Liver (tissue), 9 donors: Measurements from ENCODE around the gene MCM9. TPM values are rescaled to one million over a fixed set of nuclear protein-coding genes. Genes with fewer than 3 reads are reported as not detected.
A peak's percentile ranks its signal among the peaks of the same experiment; 100 is the strongest.

Source experiments
- DNase-seq: peaks from one replicate; pipeline ENCODE4 v3.0.0-alpha.2; 2017; ENCODE audit warnings: low spot score
- H3K27ac ChIP-seq, 2 donors: one replicate each; pipeline ENCODE4 v1.7.0; 2013; ENCODE audit warnings: inconsistent platforms in 2 of 2, low read length in 2 of 2, control low read depth in 1 of 2, low read depth in 1 of 2, mild to moderate bottlenecking in 1 of 2
- H3K27me3 ChIP-seq, 4 donors: one replicate each; pipeline versions ENCODE4 v1.6.1 to v1.7.0; 2013; ENCODE audit warnings: low read length in 3 of 4, inconsistent platforms in 1 of 4, mild to moderate bottlenecking in 1 of 4, moderate library complexity in 1 of 4; ENCODE audit not compliant: control insufficient read depth in 4 of 4, insufficient read depth in 4 of 4
- H3K36me3 ChIP-seq, 4 donors: one replicate each; pipeline versions ENCODE4 v1.6.1 to v1.7.0; 2013; ENCODE audit warnings: low read length in 3 of 4, mild to moderate bottlenecking in 3 of 4, low read depth in 1 of 4, moderate library complexity in 1 of 4; ENCODE audit not compliant: control insufficient read depth in 4 of 4, insufficient read depth in 3 of 4
- H3K4me1 ChIP-seq, 4 donors: one replicate each; pipeline versions ENCODE4 v1.6.1 to v1.7.0; 2013; ENCODE audit warnings: low read length in 3 of 4, mild to moderate bottlenecking in 3 of 4, moderate library complexity in 1 of 4; ENCODE audit not compliant: control insufficient read depth in 4 of 4, insufficient read depth in 4 of 4
- H3K4me3 ChIP-seq, 3 donors: one replicate each; pipeline versions ENCODE4 v1.6.1 to v1.7.0; 2013; ENCODE audit warnings: low read length in 3 of 3, control low read depth in 1 of 3, low read depth in 1 of 3, mild to moderate bottlenecking in 1 of 3
- H3K9ac ChIP-seq, 2 donors: one replicate each; pipeline ENCODE4 v1.7.0; 2013; ENCODE audit warnings: low read length in 2 of 2, mild to moderate bottlenecking in 2 of 2, moderate library complexity in 2 of 2, control low read depth in 1 of 2, low read depth in 1 of 2
- H3K9me3 ChIP-seq, 4 donors: one replicate each; pipeline versions ENCODE4 v1.6.1 to v1.7.0; 2013; ENCODE audit warnings: low read length in 3 of 4; ENCODE audit not compliant: control insufficient read depth in 4 of 4
- ATF3 ChIP-seq: IDR thresholded peaks from 2 replicates; pipeline ENCODE4 v1.6.1; 2016; ENCODE audit warnings: antibody characterized with exemption
- CTCF ChIP-seq: fragments of 150-350 bp; IDR thresholded peaks from 2 replicates; pipeline ENCODE4 v1.5.1; 2017; ENCODE audit warnings: improper control_type of control experiment, low read depth, low read length; ENCODE audit not compliant: missing input control
- EGR1 ChIP-seq, 2 donors: IDR thresholded peaks; 2 replicates each; pipeline ENCODE4 v1.6.1; 2016 to 2018; ENCODE audit warnings: antibody characterized with exemption in 2 of 2, low read depth in 2 of 2
- FOXA1 ChIP-seq: IDR thresholded peaks from 2 replicates; pipeline ENCODE4 v1.6.1; 2016; ENCODE audit warnings: antibody characterized with exemption
- FOXA2 ChIP-seq: IDR thresholded peaks from 2 replicates; pipeline ENCODE4 v1.6.1; 2016; ENCODE audit warnings: antibody characterized with exemption
- GABPA ChIP-seq, 2 donors: IDR thresholded peaks in 1 of 2; conservative IDR thresholded peaks in 1 of 2; 2 replicates each; pipeline ENCODE4 v1.6.1; 2016; ENCODE audit warnings: antibody characterized with exemption in 2 of 2, mild to moderate bottlenecking in 1 of 2, moderate library complexity in 1 of 2
- HNF4A ChIP-seq, 2 donors: conservative IDR thresholded peaks; 2 replicates each; pipeline ENCODE4 v1.6.1; 2016; ENCODE audit warnings: antibody characterized with exemption in 2 of 2, mild to moderate bottlenecking in 2 of 2
- HNF4G ChIP-seq: IDR thresholded peaks from 2 replicates; pipeline ENCODE4 v1.6.1; 2016; ENCODE audit warnings: antibody characterized with exemption
- JUND ChIP-seq, 2 donors: IDR thresholded peaks; 2 replicates each; pipeline ENCODE4 v1.6.1; 2016; ENCODE audit warnings: antibody characterized with exemption in 2 of 2
- MAX ChIP-seq: IDR thresholded peaks from 2 replicates; pipeline ENCODE4 v1.6.1; 2016; ENCODE audit warnings: antibody characterized with exemption
- NR2F2 ChIP-seq: IDR thresholded peaks from 2 replicates; pipeline ENCODE4 v1.6.1; 2016; ENCODE audit warnings: antibody characterized with exemption
- RAD21 ChIP-seq, 2 donors: IDR thresholded peaks; 2 replicates each; pipeline ENCODE4 v1.6.1; 2016; ENCODE audit warnings: antibody characterized with exemption in 2 of 2, mild to moderate bottlenecking in 2 of 2
- REST ChIP-seq: IDR thresholded peaks from 2 replicates; pipeline ENCODE4 v1.6.1; 2016; ENCODE audit warnings: antibody characterized with exemption, mild to moderate bottlenecking
- RXRA ChIP-seq, 2 donors: IDR thresholded peaks; 2 replicates each; pipeline ENCODE4 v1.6.1; 2017 to 2018; ENCODE audit warnings: antibody characterized with exemption in 2 of 2, mild to moderate bottlenecking in 1 of 2
- SP1 ChIP-seq: IDR thresholded peaks from 2 replicates; pipeline ENCODE4 v1.6.1; 2018; ENCODE audit warnings: antibody characterized with exemption, mild to moderate bottlenecking
- TAF1 ChIP-seq: conservative IDR thresholded peaks from 2 replicates; pipeline ENCODE4 v1.6.1; 2016; ENCODE audit warnings: antibody characterized with exemption, mild to moderate bottlenecking
- YY1 ChIP-seq: IDR thresholded peaks from 2 replicates; pipeline ENCODE4 v1.6.1; 2016; ENCODE audit warnings: antibody characterized with exemption, mild to moderate bottlenecking
- WGBS: extraction: QIAGEN DNeasy Blood & Tissue Kit; methylation state at CpG from one replicate; pipeline ENCODE4 v1.1.7; 2013; 5-methylcytosine and 5-hydroxymethylcytosine counted together
- polyA plus RNA-seq, 2 donors: library from polyadenylated mRNA; stranded (reverse) in 1 of 2; unstranded in 1 of 2; fragments of 200-250 nt in 1 of 2; fragments of >200 nt in 1 of 2; fragmentation: Nextera tagmentation in 1 of 2; extraction: Ambion mirVana in 1 of 2; gene quantifications; one replicate each; pipeline versions ENCODE4 v1.2.1 to v1.2.3, GENCODE V29; 2013 to 2015
- total RNA-seq, 2 donors: library from RNA; depleted of rRNA; stranded (reverse); fragments of >200 nt; gene quantifications; one replicate each; pipeline ENCODE4 v1.2.3, GENCODE V29; 2014
- TF ChIP-seq, protein P1 (sequence below): IDR thresholded peaks from 2 replicates; pipeline ENCODE4 v1.6.1; 2016; ENCODE audit warnings: antibody characterized with exemption
- donor health status: healthy.
- donor health status: healthy.
- donor health status: healthy.
- donor health status: healthy.
- donor health status: healthy.

MCM9 gene
- total and polyA plus RNA-seq, 4 donors: 3.6 to 17.4 (median 8.7) TPM

DNA sequence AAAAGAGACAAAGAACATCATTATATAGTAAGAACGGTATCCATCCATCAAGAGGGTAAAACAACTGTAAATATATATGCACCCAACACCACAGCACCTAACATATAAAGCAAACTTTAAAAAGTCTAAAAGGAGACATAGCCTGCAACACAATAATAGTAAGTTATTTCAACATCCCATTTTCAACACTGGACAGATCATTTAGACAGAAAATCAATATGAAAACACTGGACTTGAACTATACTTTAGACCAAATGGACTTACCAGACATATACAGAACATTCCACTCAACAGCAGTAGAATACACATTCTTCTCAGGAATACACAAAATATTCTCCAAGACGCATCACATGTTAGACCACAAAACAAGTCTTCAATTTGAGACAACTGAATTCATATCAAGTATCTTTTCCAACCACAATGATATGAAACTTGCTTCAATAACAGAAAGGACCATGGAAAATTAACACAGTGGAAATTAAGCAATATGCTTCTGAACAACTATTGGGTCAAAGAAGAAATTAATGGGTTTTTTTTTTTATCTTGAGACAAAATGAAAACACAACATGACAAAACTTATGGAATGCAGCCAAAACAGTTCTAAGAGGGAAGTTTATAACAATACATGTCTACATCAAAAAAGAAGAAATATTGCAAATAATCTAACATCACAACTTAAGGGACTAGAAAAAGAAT is 64.9 kb downstream of the MCM9 start:
- no peaks in the 10 kb centered on the region for H3K36me3 ChIP-seq
- 96% methylated on average over 2 of the region's 2 CpGs for WGBS
- no peak overlapping the region for H3K9ac ChIP-seq
- no peak for DNase-seq
- no peaks in the 10 kb centered on the region for H3K4me1 ChIP-seq
- H3K9me3 ChIP-seq: no peaks in the 10 kb centered on the region
- H3K27ac ChIP-seq: no peak overlapping the region
- no peak overlapping the region for H3K4me3 ChIP-seq
- H3K27me3 ChIP-seq: no peaks in the 10 kb centered on the region
- TF ChIP-seq EGR1 (IDR thresholded peaks at IDR 0.05; ENCODE audit: low read depth in 2 of 2): no peak
- TF ChIP-seq SP1: peak; percentile 13
- TF ChIP-seq CTCF: no peak
- TF ChIP-seq ATF3: no peak
- TF ChIP-seq GABPA (IDR thresholded peaks at IDR 0.05 in 1 of 2, conservative IDR thresholded peaks at IDR 0.05 in 1 of 2): no peak
- TF ChIP-seq YY1: no peak
- no peak for TF ChIP-seq FOXA2
- peak; percentile 77 to 92 for TF ChIP-seq HNF4A (conservative IDR thresholded peaks at IDR 0.05)
- peak; percentile 32 for TF ChIP-seq HNF4G
- no peak for TF ChIP-seq JUND (IDR thresholded peaks at IDR 0.05)
- no peak for TF ChIP-seq MAX
- TF ChIP-seq RAD21 (IDR thresholded peaks at IDR 0.05): no peak
- TF ChIP-seq RXRA (IDR thresholded peaks at IDR 0.05): peak in 1 of 2 donors; percentile 11
- no peak for TF ChIP-seq TAF1
- TF ChIP-seq FOXA1: no peak
- TF ChIP-seq, protein P1, sequence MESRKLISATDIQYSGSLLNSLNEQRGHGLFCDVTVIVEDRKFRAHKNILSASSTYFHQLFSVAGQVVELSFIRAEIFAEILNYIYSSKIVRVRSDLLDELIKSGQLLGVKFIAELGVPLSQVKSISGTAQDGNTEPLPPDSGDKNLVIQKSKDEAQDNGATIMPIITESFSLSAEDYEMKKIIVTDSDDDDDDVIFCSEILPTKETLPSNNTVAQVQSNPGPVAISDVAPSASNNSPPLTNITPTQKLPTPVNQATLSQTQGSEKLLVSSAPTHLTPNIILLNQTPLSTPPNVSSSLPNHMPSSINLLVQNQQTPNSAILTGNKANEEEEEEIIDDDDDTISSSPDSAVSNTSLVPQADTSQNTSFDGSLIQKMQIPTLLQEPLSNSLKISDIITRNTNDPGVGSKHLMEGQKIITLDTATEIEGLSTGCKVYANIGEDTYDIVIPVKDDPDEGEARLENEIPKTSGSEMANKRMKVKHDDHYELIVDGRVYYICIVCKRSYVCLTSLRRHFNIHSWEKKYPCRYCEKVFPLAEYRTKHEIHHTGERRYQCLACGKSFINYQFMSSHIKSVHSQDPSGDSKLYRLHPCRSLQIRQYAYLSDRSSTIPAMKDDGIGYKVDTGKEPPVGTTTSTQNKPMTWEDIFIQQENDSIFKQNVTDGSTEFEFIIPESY: no peak
- TF ChIP-seq NR2F2: no peak
- no peak for TF ChIP-seq REST
